Activated CD4-positive, alpha-beta memory T cell treated with anti-CD3 and anti-CD28 coated beads, Interleukin-2, amount 10 ng/mL, durations not matched to agents 7 days and 5 days (primary cell): ENCODE measurements around the gene SMIM45.

Experiments used
- CTCF ChIA-PET: fragments of 350-600 bp; sonication (Branson Sonifier 250); formaldehyde crosslinking; loops from one replicate; lab custom pipeline; 2021; ENCODE audit warnings: antibody characterized with exemption, inconsistent platforms; lab: Charles Lee
- POLR2A ChIA-PET: fragments of 350-600 bp; sonication (Branson Sonifier 250); formaldehyde crosslinking; loops from one replicate; lab custom pipeline; 2021; ENCODE audit warnings: antibody characterized with exemption; lab: Charles Lee
- DNase-seq: peaks from one replicate; pipeline ENCODE4 v3.0.0-alpha.2; 2020
- H3K27ac Mint-ChIP-seq: one replicate; pipeline ENCODE4 v1.8.0; 2021; ENCODE audit warnings: mild to moderate bottlenecking, mixed read lengths
- H3K27me3 Mint-ChIP-seq: one replicate; pipeline ENCODE4 v1.8.0; 2021; ENCODE audit warnings: mixed read lengths
- H3K36me3 Mint-ChIP-seq: one replicate; pipeline ENCODE4 v1.8.0; 2021; ENCODE audit warnings: low read depth, mixed read lengths
- H3K4me1 Mint-ChIP-seq: one replicate; pipeline ENCODE4 v1.8.0; 2021; ENCODE audit warnings: mixed read lengths
- H3K4me3 Mint-ChIP-seq: one replicate; pipeline ENCODE4 v1.8.0; 2021; ENCODE audit warnings: mild to moderate bottlenecking, mixed read lengths
- H3K9me3 Mint-ChIP-seq: one replicate; pipeline ENCODE4 v1.8.0; 2021; ENCODE audit warnings: mixed read lengths

SMIM45 gene

GRCh38 chr22:41982865-41983264 lies 30.9 kb downstream of the SMIM45 start:
- Mint-ChIP-seq H3K36me3 (no peaks in the 10 kb centered on the region), H3K9me3 (no peaks in the 10 kb centered on the region), H3K27me3 (peaks cover 15% of the 10 kb centered on the region), H3K4me3 (no peak overlapping the region), H3K27ac (no peak overlapping the region), H3K4me1 (no peaks in the 10 kb centered on the region)
- POLR2A ChIA-PET = interaction anchor here (1.7 kb wide), 1 partner anchor 36 kb away, joined by 4 read pairs; the partner anchor contains the start of gene CENPM
- CTCF ChIA-PET = interaction anchor here (1.1 kb wide), 1 partner anchor 108 kb away, joined by 3 read pairs; no protein-coding TSS in a partner anchor
- no peak for DNase-seq

DNA sequence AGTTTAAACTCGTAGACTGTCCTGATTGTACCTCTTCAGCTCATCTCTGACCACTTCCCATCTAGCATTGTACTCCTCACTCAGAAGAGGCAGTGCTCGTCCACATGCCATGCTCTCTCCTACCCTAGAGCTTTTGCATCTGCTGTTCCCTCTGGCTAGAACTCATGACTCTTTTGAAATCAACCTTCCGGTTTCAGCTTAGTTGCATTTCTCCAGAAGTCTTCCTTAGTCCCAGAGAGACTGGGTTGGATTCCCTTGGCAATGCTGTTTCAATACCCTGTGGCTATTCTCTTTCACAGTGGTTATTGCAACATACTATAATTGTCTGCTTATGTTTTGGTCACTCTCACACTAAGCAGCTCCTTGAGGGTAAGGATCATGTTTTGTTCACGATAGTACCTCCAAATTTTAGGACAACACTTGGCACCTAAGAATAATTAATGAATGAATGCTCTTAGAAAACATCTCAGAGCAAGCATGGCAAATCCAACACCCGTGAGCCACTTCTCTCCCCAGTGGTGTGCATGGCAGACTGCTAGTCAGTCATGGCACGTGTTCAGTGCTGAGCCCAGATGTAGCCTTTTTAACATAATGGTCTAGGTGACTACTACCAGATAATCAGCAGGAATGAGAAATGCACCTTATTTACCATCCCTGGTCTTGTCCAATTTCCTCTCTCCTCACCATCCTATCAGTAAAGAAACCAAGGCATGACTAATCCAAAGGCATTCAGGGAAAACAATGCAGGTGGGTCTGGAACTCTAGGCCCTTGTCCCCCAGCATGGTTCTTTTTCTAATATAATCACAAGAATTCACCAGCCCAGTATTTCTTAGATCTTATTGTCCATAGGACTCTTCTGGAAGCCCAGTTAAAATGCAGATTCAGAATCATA lies 31.8 kb downstream of the SMIM45 start:
- no peaks in the 10 kb centered on the region for H3K36me3 Mint-ChIP-seq
- no peaks in the 10 kb centered on the region for H3K4me1 Mint-ChIP-seq
- H3K27ac Mint-ChIP-seq = no peak overlapping the region
- H3K27me3 Mint-ChIP-seq = peaks cover 7% of the 10 kb centered on the region
- POLR2A ChIA-PET = interaction anchor here (0.8 to 1.7 kb wide), 2 partner anchors 15 to 37 kb away, joined by 3 to 4 read pairs; partner anchors contain the start of genes CENPM and WBP2NL
- H3K4me3 Mint-ChIP-seq = no peak overlapping the region
- CTCF ChIA-PET = interaction anchor here (1.1 kb wide), 1 partner anchor 107 kb away, joined by 3 read pairs; no protein-coding TSS in a partner anchor
- H3K9me3 Mint-ChIP-seq = no peaks in the 10 kb centered on the region
- no peak for DNase-seq

DNA sequence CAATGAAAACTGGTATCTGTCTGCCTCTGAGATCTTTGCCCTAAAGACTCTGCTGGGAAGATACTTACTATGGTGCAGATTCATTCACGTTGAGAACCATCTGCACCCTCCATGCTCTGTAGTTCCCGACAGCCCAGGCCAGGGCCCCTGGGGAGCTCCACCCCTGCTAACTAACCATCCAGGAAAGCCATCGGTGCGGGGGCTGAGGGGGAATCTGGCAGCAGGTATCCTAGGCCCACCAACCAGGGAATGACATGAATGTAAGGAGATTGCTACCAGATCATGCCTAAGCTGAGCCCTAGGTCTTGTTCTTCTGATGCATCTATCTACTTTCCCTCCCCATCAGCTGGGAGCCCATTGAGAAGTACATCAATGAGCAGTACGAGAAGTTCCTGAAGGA lies 35.3 kb downstream of the SMIM45 start:
- H3K27me3 Mint-ChIP-seq = peaks cover 2% of the 10 kb centered on the region
- DNase-seq = no peak
- H3K27ac Mint-ChIP-seq = no peak overlapping the region
- H3K4me1 Mint-ChIP-seq = no peaks in the 10 kb centered on the region
- no peaks in the 10 kb centered on the region for H3K36me3 Mint-ChIP-seq
- ChIA-PET CTCF (no interaction called here), POLR2A (interaction anchor here (1.7 kb wide), 1 partner anchor 93 kb away, joined by 7 read pairs; the partner anchor contains the start of gene SMDT1)
- no peaks in the 10 kb centered on the region for H3K9me3 Mint-ChIP-seq
- H3K4me3 Mint-ChIP-seq = no peak overlapping the region

DNA sequence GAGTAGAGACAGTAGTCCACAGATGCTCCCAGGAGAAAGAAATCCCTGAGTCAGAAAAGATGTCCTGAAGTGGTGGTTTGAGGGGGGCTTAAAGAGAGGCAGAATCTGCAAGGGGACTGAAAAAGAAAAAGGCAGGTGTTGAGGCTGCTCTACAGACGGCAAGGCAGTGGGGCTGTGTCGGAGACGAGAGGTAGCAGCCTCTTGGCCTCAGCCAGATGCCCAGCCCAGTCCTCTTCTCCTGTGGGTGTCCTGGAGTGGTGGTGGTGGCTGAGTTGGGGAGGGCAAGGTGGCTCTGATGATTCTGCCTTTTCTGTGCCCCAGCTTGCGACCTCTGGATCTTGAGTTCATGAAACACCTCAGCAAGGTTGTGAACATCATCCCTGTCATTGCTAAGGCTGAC lies 37.3 kb downstream of the SMIM45 start:
- ChIA-PET POLR2A (no interaction called here), CTCF (no interaction called here)
- Mint-ChIP-seq H3K4me3 (no peak overlapping the region), H3K36me3 (no peaks in the 10 kb centered on the region), H3K27me3 (no peaks in the 10 kb centered on the region), H3K9me3 (no peaks in the 10 kb centered on the region), H3K27ac (no peak overlapping the region), H3K4me1 (no peaks in the 10 kb centered on the region)
- no peak for DNase-seq

- no peak overlapping the region for H3K27ac Mint-ChIP-seq
- no peaks in the 10 kb centered on the region for H3K27me3 Mint-ChIP-seq
- no peaks in the 10 kb centered on the region for H3K9me3 Mint-ChIP-seq
- H3K4me1 Mint-ChIP-seq = no peaks in the 10 kb centered on the region
- no peaks in the 10 kb centered on the region for H3K36me3 Mint-ChIP-seq
- DNase-seq = no peak
- CTCF ChIA-PET = no interaction called here
- POLR2A ChIA-PET = no interaction called here
- no peak overlapping the region for H3K4me3 Mint-ChIP-seq
These were observed 39.2 kb downstream of the SMIM45 start for GRCh38 chr22:41991111-41991510.

GRCh38 chr22:41992496-41992895 lies 40.5 kb downstream of the SMIM45 start:
- no peak for DNase-seq
- H3K27me3 Mint-ChIP-seq = peaks cover 2% of the 10 kb centered on the region
- no peaks in the 10 kb centered on the region for H3K9me3 Mint-ChIP-seq
- H3K27ac Mint-ChIP-seq = no peak overlapping the region
- ChIA-PET CTCF (interaction anchor here (0.8 kb wide), 1 partner anchor 26 kb away, joined by 3 read pairs; no protein-coding TSS in a partner anchor), POLR2A (interaction anchor here (1.0 to 1.3 kb wide), 2 partner anchors 46 to 230 kb away, joined by 3 to 4 read pairs; partner anchors contain the start of gene CENPM)
- no peaks in the 10 kb centered on the region for H3K36me3 Mint-ChIP-seq
- no peak overlapping the region for H3K4me3 Mint-ChIP-seq
- peaks cover 2% of the 10 kb centered on the region for H3K4me1 Mint-ChIP-seq

GRCh38 chr22:41995211-41995610 lies 43.3 kb downstream of the SMIM45 start:
- ChIA-PET POLR2A (no interaction called here), CTCF (no interaction called here)
- Mint-ChIP-seq H3K9me3 (peaks cover 6% of the 10 kb centered on the region), H3K4me3 (no peak overlapping the region), H3K4me1 (peaks cover 26% of the 10 kb centered on the region), H3K27me3 (peaks cover 2% of the 10 kb centered on the region), H3K27ac (no peak overlapping the region), H3K36me3 (peaks cover 11% of the 10 kb centered on the region)
- no peak for DNase-seq

DNA sequence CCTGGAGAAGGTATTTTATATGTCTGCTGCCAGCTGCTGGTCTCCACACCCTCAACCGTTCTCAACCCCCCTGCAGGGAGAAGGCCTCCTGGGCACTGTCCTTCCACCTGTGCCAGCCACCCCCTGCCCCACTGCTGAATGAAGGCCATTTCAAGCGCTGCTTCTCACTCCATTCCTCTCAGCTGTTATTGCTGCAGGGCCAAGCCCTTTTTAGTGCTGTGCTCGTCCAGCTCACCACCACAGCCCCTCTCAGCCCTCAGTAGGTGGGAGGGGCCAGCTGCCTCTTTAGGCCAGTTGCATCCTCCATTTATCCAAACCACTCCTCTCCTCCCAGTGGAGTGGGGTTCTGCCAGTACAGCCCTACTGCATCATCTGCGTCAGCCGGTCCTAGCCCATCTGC lies 44.9 kb downstream of the SMIM45 start:
- ChIA-PET POLR2A (interaction anchor here (1.0 kb wide), 1 partner anchor 83 kb away, joined by 3 read pairs; no protein-coding TSS in a partner anchor), CTCF (no interaction called here)
- Mint-ChIP-seq H3K27me3 (peaks cover 2% of the 10 kb centered on the region), H3K9me3 (peaks cover 9% of the 10 kb centered on the region), H3K27ac (no peak overlapping the region), H3K36me3 (peaks cover 23% of the 10 kb centered on the region), H3K4me1 (peaks cover 33% of the 10 kb centered on the region), H3K4me3 (no peak overlapping the region)
- no peak for DNase-seq

DNA sequence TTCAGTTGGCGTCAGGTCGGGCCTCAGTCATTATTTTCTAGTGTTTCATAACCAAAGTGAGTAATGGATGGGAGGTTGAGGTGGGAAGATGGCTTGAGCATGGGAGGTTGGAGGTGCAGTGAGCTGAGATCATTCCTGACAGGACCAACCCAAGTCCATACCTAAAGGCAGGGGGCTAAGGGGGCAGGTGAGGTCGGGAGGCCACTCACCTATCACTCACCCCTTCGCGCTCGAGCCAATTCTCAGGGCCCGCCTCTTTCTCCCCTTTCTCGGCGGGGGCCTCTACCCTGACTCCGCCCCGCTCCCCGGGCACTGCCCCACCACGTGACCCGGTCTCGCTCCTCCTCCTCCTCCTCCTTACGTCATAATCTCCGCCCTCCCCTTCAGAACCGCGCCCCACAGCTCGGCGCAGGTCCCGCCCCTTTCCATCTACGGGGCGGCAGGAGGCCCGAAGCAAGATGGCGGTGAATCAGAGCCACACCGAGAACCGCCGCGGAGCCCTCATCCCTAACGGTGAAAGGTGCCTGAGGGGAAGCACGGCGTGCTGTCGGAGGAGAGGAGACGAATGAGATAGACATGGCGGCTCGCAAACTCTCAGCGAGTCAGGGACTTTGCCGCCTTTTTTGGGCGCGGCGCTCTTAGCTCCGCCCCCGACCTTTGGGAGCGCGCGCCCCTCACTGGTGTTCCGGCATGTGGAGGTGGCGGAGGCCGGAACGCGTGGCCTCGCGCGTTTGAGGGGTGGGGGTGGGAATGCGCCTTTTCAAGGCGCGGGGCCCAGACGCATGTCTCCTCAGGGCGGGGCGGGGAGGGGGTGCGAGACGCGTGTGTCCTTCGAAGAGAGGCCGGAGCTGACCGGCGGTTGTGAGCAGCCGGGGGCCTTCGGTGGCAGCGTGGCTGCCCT lies 46.7 kb downstream of the SMIM45 start, which contains the start of gene WBP2NL:
Gene WBP2NL (plus strand): TSS at position 428 of the 901 bp plus-strand sequence. CDS start 31 bp downstream, at position 459.
- ChIA-PET CTCF (interaction anchor here (1.0 to 1.1 kb wide), 2 partner anchors 52 to 301 kb away, joined by 4 read pairs; partner anchors contain the start of gene CENPM), POLR2A (interaction anchor here (0.6 to 2.6 kb wide), 14 partner anchors 15 to 218 kb away, joined by 3 to 19 read pairs (median 5); partner anchors contain the start of genes CENPM, NAGA, NDUFA6 and SMDT1)
- peaks cover 2% of the 10 kb centered on the region for H3K27me3 Mint-ChIP-seq
- H3K36me3 Mint-ChIP-seq = peaks cover 25% of the 10 kb centered on the region
- peaks cover 10% of the 10 kb centered on the region for H3K9me3 Mint-ChIP-seq
- peak within 1 kb of the TSS; percentile 88 for H3K27ac Mint-ChIP-seq
- H3K4me3 Mint-ChIP-seq = peak within 1 kb of the TSS; percentile 98
- H3K4me1 Mint-ChIP-seq = peaks cover 35% of the 10 kb centered on the region
- peak; percentile 92 for DNase-seq

GRCh38 chr22:42000466-42000865 lies 48.5 kb downstream of the SMIM45 start:
- DNase-seq = no peak
- Mint-ChIP-seq H3K4me1 (peaks cover 36% of the 10 kb centered on the region), H3K4me3 (no peak overlapping the region), H3K9me3 (peaks cover 13% of the 10 kb centered on the region), H3K27me3 (peaks cover 2% of the 10 kb centered on the region), H3K27ac (no peak overlapping the region), H3K36me3 (peaks cover 26% of the 10 kb centered on the region)
- POLR2A ChIA-PET = interaction anchor here (2.3 to 2.6 kb wide), 2 partner anchors 31 to 90 kb away, joined by 13 to 19 read pairs; partner anchors contain the start of gene NDUFA6
- CTCF ChIA-PET = no interaction called here

DNA sequence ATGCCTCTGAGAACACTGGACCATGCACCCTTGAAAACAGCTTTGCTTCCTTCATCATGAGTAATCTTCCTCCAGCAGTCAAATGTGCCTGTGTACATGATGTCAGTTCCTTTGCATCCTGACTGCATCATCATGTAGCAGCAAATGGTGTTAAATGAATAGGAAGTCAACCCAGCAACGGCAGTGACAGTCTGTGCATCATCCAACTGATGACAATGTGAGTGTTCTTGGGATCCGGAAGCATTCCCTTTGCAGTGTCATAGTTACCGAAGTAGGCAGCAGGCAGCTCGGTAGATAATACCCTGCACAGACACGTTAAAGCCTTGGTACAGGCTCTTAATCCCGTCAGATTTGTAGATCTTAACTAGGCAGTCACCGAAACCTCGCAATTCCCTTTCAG lies 49.2 kb downstream of the SMIM45 start:
- Mint-ChIP-seq H3K4me1 (peaks cover 39% of the 10 kb centered on the region), H3K36me3 (peaks cover 29% of the 10 kb centered on the region), H3K4me3 (no peak overlapping the region), H3K27me3 (peaks cover 2% of the 10 kb centered on the region), H3K27ac (no peak overlapping the region), H3K9me3 (peaks cover 15% of the 10 kb centered on the region)
- CTCF ChIA-PET = no interaction called here
- POLR2A ChIA-PET = no interaction called here
- no peak for DNase-seq

- no peak overlapping the region for H3K27ac Mint-ChIP-seq
- ChIA-PET CTCF (no interaction called here), POLR2A (no interaction called here)
- H3K4me1 Mint-ChIP-seq = peaks cover 39% of the 10 kb centered on the region
- peaks cover 32% of the 10 kb centered on the region for H3K36me3 Mint-ChIP-seq
- no peak overlapping the region for H3K4me3 Mint-ChIP-seq
- H3K27me3 Mint-ChIP-seq = no peaks in the 10 kb centered on the region
- DNase-seq = no peak
- H3K9me3 Mint-ChIP-seq = peaks cover 15% of the 10 kb centered on the region
These were observed 49.8 kb downstream of the SMIM45 start for GRCh38 chr22:42001706-42002105.
